ENCODE results near the gene PDE4D.

The PDE4D gene

DNA sequence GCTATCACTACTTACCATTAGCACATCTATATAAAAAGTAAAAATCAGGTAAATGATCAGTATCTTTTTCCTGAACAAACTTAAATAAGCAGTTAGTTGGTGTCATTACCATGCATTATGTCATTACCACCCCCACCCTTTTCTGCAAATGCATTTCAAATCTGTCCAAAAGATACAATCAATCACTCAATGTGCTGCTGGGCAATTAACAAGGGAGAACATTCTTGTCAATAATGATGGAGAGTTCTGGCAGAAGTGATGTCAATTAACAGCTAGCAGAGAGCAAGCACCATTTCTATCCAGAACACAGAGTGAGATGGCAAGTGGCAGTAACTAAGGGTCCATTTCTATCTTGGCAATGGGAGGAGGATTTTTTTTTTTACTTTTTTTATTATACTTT is 3.5 kb upstream of the PDE4D start:
- Histone ChIP-seq H3K4me3 (ENCODE audit: insufficient read depth in 1 of 2, low read depth in 1 of 2, low read length in 2 of 2) (no peak overlapping the region), H4K8ac (ENCODE audit: low read length) (no peak overlapping the region), H3K27me3 (ENCODE audit: control insufficient read depth in 1 of 2, insufficient read depth in 1 of 2, low read length in 2 of 2) (peaks cover 18 to 39% of the 10 kb centered on the region in 2 experiments), H2BK5ac (ENCODE audit: low read depth, low read length, poor library complexity, severe bottlenecking) (no peak overlapping the region), H2AK5ac (ENCODE audit: low read length, severe bottlenecking) (no peak overlapping the region), H3K79me1 (replicated peaks; ENCODE audit: low read length, poor library complexity, severe bottlenecking) (no peaks in the 10 kb centered on the region), H2BK15ac (ENCODE audit: low read depth, poor library complexity, severe bottlenecking) (no peak overlapping the region), H2BK120ac (ENCODE audit: low read depth, low read length) (no peak overlapping the region), H3K9ac (ENCODE audit: low read length) (no peak overlapping the region), H3K23ac (ENCODE audit: low read length in 2 of 2) (no peak overlapping the region), H2AFZ (ENCODE audit: low read depth, low read length) (no peak overlapping the region), H3K27ac (ENCODE audit: low read length, poor library complexity, severe bottlenecking) (no peak overlapping the region), H4K91ac (ENCODE audit: low read length) (no peak overlapping the region), H3K4me1 (ENCODE audit: control insufficient read depth, insufficient read depth, low read depth, low read length) (peaks cover 15% of the 10 kb centered on the region), H3K4ac (ENCODE audit: low read depth in 1 of 2, low read length in 2 of 2) (no peak overlapping the region), H3K18ac (ENCODE audit: low read depth in 1 of 2, low read length in 2 of 2) (no peak overlapping the region), H3K14ac (ENCODE audit: low read length in 2 of 2) (no peak overlapping the region), H2BK12ac (ENCODE audit: low read length in 2 of 2) (no peak overlapping the region), H3K9me3 (ENCODE audit: control insufficient read depth, low read length) (no peaks in the 10 kb centered on the region), H3K36me3 (ENCODE audit: control insufficient read depth in 1 of 2, insufficient read depth in 2 of 2, low read depth in 1 of 2, low read length in 2 of 2) (no peaks in the 10 kb centered on the region), H3K4me2 (ENCODE audit: low read length, poor library complexity, severe bottlenecking) (no peak overlapping the region)
- DNase-seq, result no peak

GRCh38 chr5:59891962-59892643 is 1.4 kb downstream of the PDE4D start:
- Histone ChIP-seq H3K9ac (ENCODE audit: low read length) (no peak overlapping the region), H3K36me3 (ENCODE audit: control insufficient read depth in 1 of 2, insufficient read depth in 2 of 2, low read depth in 1 of 2, low read length in 2 of 2) (no peaks in the 10 kb centered on the region), H2BK12ac (ENCODE audit: low read length in 2 of 2) (no peak overlapping the region), H3K4ac (ENCODE audit: low read depth in 1 of 2, low read length in 2 of 2) (no peak overlapping the region), H2BK15ac (ENCODE audit: low read depth, poor library complexity, severe bottlenecking) (no peak overlapping the region), H4K91ac (ENCODE audit: low read length) (no peak overlapping the region), H3K27me3 (ENCODE audit: control insufficient read depth in 1 of 2, insufficient read depth in 1 of 2, low read length in 2 of 2) (peaks cover 27 to 51% of the 10 kb centered on the region in 2 experiments), H3K14ac (ENCODE audit: low read length in 2 of 2) (no peak overlapping the region), H3K4me1 (ENCODE audit: control insufficient read depth, insufficient read depth, low read depth, low read length) (peaks cover 15% of the 10 kb centered on the region), H2AFZ (ENCODE audit: low read depth, low read length) (no peak overlapping the region), H3K18ac (ENCODE audit: low read depth in 1 of 2, low read length in 2 of 2) (peak overlapping the region in 1 of 2 experiments; percentile 22), H3K23ac (ENCODE audit: low read length in 2 of 2) (peak overlapping the region in 1 of 2 experiments; percentile 72), H3K27ac (ENCODE audit: low read length, poor library complexity, severe bottlenecking) (no peak overlapping the region), H4K8ac (ENCODE audit: low read length) (no peak overlapping the region), H2AK5ac (ENCODE audit: low read length, severe bottlenecking) (no peak overlapping the region), H3K4me3 (ENCODE audit: insufficient read depth in 1 of 2, low read depth in 1 of 2, low read length in 2 of 2) (no peak overlapping the region), H3K79me1 (replicated peaks; ENCODE audit: low read length, poor library complexity, severe bottlenecking) (no peaks in the 10 kb centered on the region), H3K4me2 (ENCODE audit: low read length, poor library complexity, severe bottlenecking) (no peak overlapping the region), H3K9me3 (ENCODE audit: control insufficient read depth, low read length) (no peaks in the 10 kb centered on the region), H2BK5ac (ENCODE audit: low read depth, low read length, poor library complexity, severe bottlenecking) (no peak overlapping the region), H2BK120ac (ENCODE audit: low read depth, low read length) (no peak overlapping the region)
- 6% methylated on average over 19 of the region's 22 CpGs for WGBS
- peak; percentile 12 for DNase-seq

DNA sequence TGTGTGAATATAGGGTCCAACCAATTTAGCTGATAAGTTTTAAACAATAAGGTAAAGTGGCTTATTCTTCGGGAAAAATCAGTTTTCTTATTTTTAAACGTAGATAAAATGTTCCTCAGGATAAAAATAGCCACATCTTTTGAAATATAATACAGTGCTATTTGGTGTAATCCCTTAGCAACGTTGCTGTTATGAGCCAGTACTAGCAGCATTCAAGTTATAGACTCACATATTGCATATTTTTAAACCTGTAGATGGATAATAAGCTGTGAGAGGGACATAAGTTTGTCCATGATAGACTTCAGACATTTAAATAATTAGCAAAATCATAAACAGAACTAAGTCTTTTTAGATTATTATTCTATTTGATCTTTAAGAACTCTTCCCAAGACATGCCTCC is 6.3 kb downstream of the PDE4D start:
- Histone ChIP-seq H3K4me2 (ENCODE audit: low read length, poor library complexity, severe bottlenecking) (no peak overlapping the region), H2AK5ac (ENCODE audit: low read length, severe bottlenecking) (no peak overlapping the region), H3K4me1 (ENCODE audit: control insufficient read depth, insufficient read depth, low read depth, low read length) (peaks cover under 1% of the 10 kb centered on the region), H2BK12ac (ENCODE audit: low read length in 2 of 2) (no peak overlapping the region), H3K27me3 (ENCODE audit: control insufficient read depth in 1 of 2, insufficient read depth in 1 of 2, low read length in 2 of 2) (peaks cover 11 to 14% of the 10 kb centered on the region in 2 experiments), H3K14ac (ENCODE audit: low read length in 2 of 2) (no peak overlapping the region), H3K9ac (ENCODE audit: low read length) (no peak overlapping the region), H3K23ac (ENCODE audit: low read length in 2 of 2) (no peak overlapping the region), H2BK15ac (ENCODE audit: low read depth, poor library complexity, severe bottlenecking) (no peak overlapping the region), H4K8ac (ENCODE audit: low read length) (no peak overlapping the region), H2AFZ (ENCODE audit: low read depth, low read length) (no peak overlapping the region), H3K4ac (ENCODE audit: low read depth in 1 of 2, low read length in 2 of 2) (no peak overlapping the region), H3K4me3 (ENCODE audit: insufficient read depth in 1 of 2, low read depth in 1 of 2, low read length in 2 of 2) (no peak overlapping the region), H2BK5ac (ENCODE audit: low read depth, low read length, poor library complexity, severe bottlenecking) (no peak overlapping the region), H3K36me3 (ENCODE audit: control insufficient read depth in 1 of 2, insufficient read depth in 2 of 2, low read depth in 1 of 2, low read length in 2 of 2) (no peaks in the 10 kb centered on the region), H3K9me3 (ENCODE audit: control insufficient read depth, low read length) (no peaks in the 10 kb centered on the region), H2BK120ac (ENCODE audit: low read depth, low read length) (no peak overlapping the region), H4K91ac (ENCODE audit: low read length) (no peak overlapping the region), H3K18ac (ENCODE audit: low read depth in 1 of 2, low read length in 2 of 2) (no peak overlapping the region), H3K27ac (ENCODE audit: low read length, poor library complexity, severe bottlenecking) (no peak overlapping the region), H3K79me1 (replicated peaks; ENCODE audit: low read length, poor library complexity, severe bottlenecking) (no peaks in the 10 kb centered on the region)
- no CpG with 5 or more reads among the region's 3 CpGs for WGBS
- no peak for DNase-seq

DNA sequence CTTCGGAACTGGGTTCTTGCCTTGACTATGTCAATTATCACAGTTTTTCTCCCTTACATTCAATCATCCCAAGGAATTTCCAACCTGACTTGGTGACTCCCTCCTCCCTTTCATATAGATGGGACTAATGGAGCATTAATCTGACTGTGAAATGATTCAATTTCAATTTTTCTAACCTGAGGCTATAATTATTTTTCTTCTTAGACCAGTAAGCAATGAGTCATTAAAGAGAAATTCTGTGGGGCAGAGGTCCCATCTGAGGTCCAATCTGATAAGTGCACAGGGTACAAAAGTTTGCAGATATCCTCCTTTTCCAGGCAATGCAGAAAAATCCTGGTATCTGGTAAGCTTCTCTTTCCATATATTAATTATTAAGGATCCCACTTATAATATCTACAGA is 18.9 kb downstream of the PDE4D start:
- H2BK5ac ChIP-seq (ENCODE audit: low read depth, low read length, poor library complexity, severe bottlenecking), result no peak overlapping the region
- WGBS, result 75% methylated on average over 1 of the region's 1 CpG
- H3K9ac ChIP-seq (ENCODE audit: low read length), result no peak overlapping the region

More for the DNA sequence above, 18.9 kb downstream of the PDE4D start:
- no peak overlapping the region for H3K4me3 ChIP-seq (ENCODE audit: insufficient read depth in 1 of 2, low read depth in 1 of 2, low read length in 2 of 2)
- no peaks in the 10 kb centered on the region for H3K4me1 ChIP-seq (ENCODE audit: control insufficient read depth, insufficient read depth, low read depth, low read length)
- H3K9me3 ChIP-seq (ENCODE audit: control insufficient read depth, low read length), result no peaks in the 10 kb centered on the region
- H2BK15ac ChIP-seq (ENCODE audit: low read depth, poor library complexity, severe bottlenecking), result no peak overlapping the region
- H3K4me2 ChIP-seq (ENCODE audit: low read length, poor library complexity, severe bottlenecking), result no peak overlapping the region
- no peak overlapping the region for H2BK120ac ChIP-seq (ENCODE audit: low read depth, low read length)
- no peaks in the 10 kb centered on the region for H3K36me3 ChIP-seq (ENCODE audit: control insufficient read depth in 1 of 2, insufficient read depth in 2 of 2, low read depth in 1 of 2, low read length in 2 of 2)
- H3K18ac ChIP-seq (ENCODE audit: low read depth in 1 of 2, low read length in 2 of 2), result no peak overlapping the region
- H2AFZ ChIP-seq (ENCODE audit: low read depth, low read length), result no peak overlapping the region
- no peak overlapping the region for H3K23ac ChIP-seq (ENCODE audit: low read length in 2 of 2)
- no peak overlapping the region for H3K27ac ChIP-seq (ENCODE audit: low read length, poor library complexity, severe bottlenecking)
- H3K14ac ChIP-seq (ENCODE audit: low read length in 2 of 2), result no peak overlapping the region
- no peaks in the 10 kb centered on the region for H3K79me1 ChIP-seq (replicated peaks; ENCODE audit: low read length, poor library complexity, severe bottlenecking)
- no peak overlapping the region for H4K8ac ChIP-seq (ENCODE audit: low read length)
- H2BK12ac ChIP-seq (ENCODE audit: low read length in 2 of 2), result no peak overlapping the region
- no peak for DNase-seq
- no peak overlapping the region for H2AK5ac ChIP-seq (ENCODE audit: low read length, severe bottlenecking)
- no peak overlapping the region for H3K4ac ChIP-seq (ENCODE audit: low read depth in 1 of 2, low read length in 2 of 2)
- H3K27me3 ChIP-seq (ENCODE audit: control insufficient read depth in 1 of 2, insufficient read depth in 1 of 2, low read length in 2 of 2), result no peaks in the 10 kb centered on the region
- no peak overlapping the region for H4K91ac ChIP-seq (ENCODE audit: low read length)

All from mesenchymal stem cell (in vitro differentiated cells and primary cell).